Vagina (tissue), 2 donors: ENCODE measurements around the gene APOL1.
"Not testable (repeated sequence)": the region's sequence is repeated elsewhere in the genome, so short reads cannot be mapped to it uniquely, and the experiment has no call there.

Experiments used
- POLR2A ChIP-seq, 2 donors: fragments of 450-650 bp; IDR thresholded peaks; one replicate each; pipeline ENCODE4 v1.6.1; 2017; ENCODE audit warnings: antibody characterized with exemption in 2 of 2, mild to moderate bottlenecking in 2 of 2, moderate library complexity in 2 of 2
- POLR2AphosphoS5 ChIP-seq, 2 donors: sonication (generic); formaldehyde crosslinking; IDR thresholded peaks; one replicate each; pipeline ENCODE4 v1.9.0; 2017; ENCODE audit warnings: antibody characterized with exemption in 2 of 2, mild to moderate bottlenecking in 2 of 2, low read depth in 1 of 2; ENCODE audit not compliant: insufficient read depth in 1 of 2
- TF ChIP-seq, protein P1 (sequence below), 3 experiments: fragments of 450-650 bp in 2 of 3; fragments of 200-600 bp in 1 of 3; sonication (generic) in 1 of 3; IDR thresholded peaks; one replicate each; pipeline ENCODE4 v1.5.1; 2017 to 2019; ENCODE audit warnings: antibody characterized with exemption in 3 of 3, mild to moderate bottlenecking in 2 of 3, moderate library complexity in 2 of 3

GRCh38 chr22:36231051-36231450, 21.9 kb upstream of the APOL1 start:
- not testable (repeated sequence) for TF ChIP-seq POLR2A (IDR thresholded peaks at IDR 0.05); POLR2AphosphoS5 (IDR thresholded peaks at IDR 0.05; ENCODE audit: insufficient read depth in 1 of 2, low read depth in 1 of 2)
- TF ChIP-seq, protein P1, sequence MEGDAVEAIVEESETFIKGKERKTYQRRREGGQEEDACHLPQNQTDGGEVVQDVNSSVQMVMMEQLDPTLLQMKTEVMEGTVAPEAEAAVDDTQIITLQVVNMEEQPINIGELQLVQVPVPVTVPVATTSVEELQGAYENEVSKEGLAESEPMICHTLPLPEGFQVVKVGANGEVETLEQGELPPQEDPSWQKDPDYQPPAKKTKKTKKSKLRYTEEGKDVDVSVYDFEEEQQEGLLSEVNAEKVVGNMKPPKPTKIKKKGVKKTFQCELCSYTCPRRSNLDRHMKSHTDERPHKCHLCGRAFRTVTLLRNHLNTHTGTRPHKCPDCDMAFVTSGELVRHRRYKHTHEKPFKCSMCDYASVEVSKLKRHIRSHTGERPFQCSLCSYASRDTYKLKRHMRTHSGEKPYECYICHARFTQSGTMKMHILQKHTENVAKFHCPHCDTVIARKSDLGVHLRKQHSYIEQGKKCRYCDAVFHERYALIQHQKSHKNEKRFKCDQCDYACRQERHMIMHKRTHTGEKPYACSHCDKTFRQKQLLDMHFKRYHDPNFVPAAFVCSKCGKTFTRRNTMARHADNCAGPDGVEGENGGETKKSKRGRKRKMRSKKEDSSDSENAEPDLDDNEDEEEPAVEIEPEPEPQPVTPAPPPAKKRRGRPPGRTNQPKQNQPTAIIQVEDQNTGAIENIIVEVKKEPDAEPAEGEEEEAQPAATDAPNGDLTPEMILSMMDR (IDR thresholded peaks at IDR 0.05), result not testable (repeated sequence)
